A549 (cell line): ENCODE measurements around the gene ZSCAN18.

Experiments used
- CHD4 ChIP-seq: fragments of 200-600 bp; sonication (generic); IDR thresholded peaks from 2 replicates; pipeline ENCODE4 v1.6.1; 2016; ENCODE audit warnings: antibody characterized with exemption, mild to moderate bottlenecking, borderline replicate concordance
- GATA3 ChIP-seq: IDR thresholded peaks from 2 replicates; pipeline ENCODE4 v1.6.1; 2012; ENCODE audit warnings: borderline replicate concordance
- HOXB13 ChIP-seq: fragments of 250-450 bp; sonication (Bioruptor Pico); IDR thresholded peaks from 2 replicates; pipeline ENCODE4 v1.5.0; 2020; ENCODE audit warnings: low read depth, mild to moderate bottlenecking, moderate library complexity
- JUN ChIP-seq, 2 experiments: fragments of >200 bp; sonication (Bioruptor Twin); formaldehyde crosslinking; IDR thresholded peaks; 2 replicates in 1 of 2; 3 replicates in 1 of 2; pipeline ENCODE4 v1.6.1; 2016 to 2017
- KDM1A ChIP-seq: fragments of 200-600 bp; sonication (generic); IDR thresholded peaks from 2 replicates; pipeline ENCODE4 v1.6.1; 2016; ENCODE audit warnings: low read depth, mild to moderate bottlenecking
- POLR2A ChIP-seq: IDR thresholded peaks from 2 replicates; pipeline ENCODE4 v1.6.1; 2012; ENCODE audit warnings: mild to moderate bottlenecking, low read length
- TF ChIP-seq, protein P1 (sequence below): fragments of >200 bp; sonication (Bioruptor Twin); formaldehyde crosslinking; IDR thresholded peaks from 3 replicates; pipeline ENCODE4 v1.5.1; 2016

GRCh38 chr19:58084596-58085347 lies 13.3 kb downstream of the ZSCAN18 start:
- TF ChIP-seq, protein P1, sequence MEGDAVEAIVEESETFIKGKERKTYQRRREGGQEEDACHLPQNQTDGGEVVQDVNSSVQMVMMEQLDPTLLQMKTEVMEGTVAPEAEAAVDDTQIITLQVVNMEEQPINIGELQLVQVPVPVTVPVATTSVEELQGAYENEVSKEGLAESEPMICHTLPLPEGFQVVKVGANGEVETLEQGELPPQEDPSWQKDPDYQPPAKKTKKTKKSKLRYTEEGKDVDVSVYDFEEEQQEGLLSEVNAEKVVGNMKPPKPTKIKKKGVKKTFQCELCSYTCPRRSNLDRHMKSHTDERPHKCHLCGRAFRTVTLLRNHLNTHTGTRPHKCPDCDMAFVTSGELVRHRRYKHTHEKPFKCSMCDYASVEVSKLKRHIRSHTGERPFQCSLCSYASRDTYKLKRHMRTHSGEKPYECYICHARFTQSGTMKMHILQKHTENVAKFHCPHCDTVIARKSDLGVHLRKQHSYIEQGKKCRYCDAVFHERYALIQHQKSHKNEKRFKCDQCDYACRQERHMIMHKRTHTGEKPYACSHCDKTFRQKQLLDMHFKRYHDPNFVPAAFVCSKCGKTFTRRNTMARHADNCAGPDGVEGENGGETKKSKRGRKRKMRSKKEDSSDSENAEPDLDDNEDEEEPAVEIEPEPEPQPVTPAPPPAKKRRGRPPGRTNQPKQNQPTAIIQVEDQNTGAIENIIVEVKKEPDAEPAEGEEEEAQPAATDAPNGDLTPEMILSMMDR: no peak
- TF ChIP-seq POLR2A: no peak
- TF ChIP-seq JUN (IDR thresholded peaks at IDR 0.05): no peak
- no peak for TF ChIP-seq HOXB13 (CRISPR knock-in tag)
- TF ChIP-seq KDM1A: no peak
- TF ChIP-seq GATA3: no peak
- no peak for TF ChIP-seq CHD4
